Measurements from ENCODE around the gene E2F6. TPM values are rescaled to one million over a fixed set of nuclear protein-coding genes. Genes with fewer than 3 reads are reported as not detected.

The E2F6 gene
- total and polyA plus RNA-seq, 2 of the 4 experiments (the other 2 are of a cell fraction) = 8.2 to 10.9 TPM

DNA sequence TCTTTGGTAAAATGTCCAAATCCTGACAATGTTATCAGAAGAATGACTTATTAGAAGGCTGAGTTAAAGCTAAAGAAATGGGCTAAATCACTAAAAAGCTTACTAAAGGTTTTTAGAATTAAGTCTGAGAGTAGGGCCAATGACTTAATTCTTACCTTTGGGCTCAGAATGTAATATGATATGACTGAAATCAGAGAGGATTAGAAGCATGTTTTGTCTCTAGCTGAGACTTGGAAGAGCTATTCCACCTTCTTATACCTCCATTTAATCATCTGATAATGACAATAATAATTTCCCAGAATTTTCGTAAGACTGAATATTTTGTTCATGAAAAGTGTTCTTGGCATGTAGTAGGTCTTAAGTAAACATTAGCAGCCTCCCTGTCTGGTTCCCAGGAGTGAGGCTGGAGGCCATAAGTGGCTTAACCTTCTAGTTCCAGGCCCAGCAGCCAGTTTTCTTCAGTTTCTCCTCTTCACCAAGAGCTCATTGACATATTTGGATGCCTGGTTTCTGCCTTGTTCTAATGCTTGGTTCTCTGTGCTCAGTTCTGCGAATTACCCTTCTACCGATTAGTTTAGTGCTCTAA lies 25.5 kb upstream of the E2F6 start:
- in situ Hi-C loops (cut with MboI; ENCODE audit: low sequenced_read_pairs) (no loop called here), intact Hi-C loops (cut with micrococcal nuclease) (no loop called here), dilution Hi-C loops (cut with HindIII; ENCODE audit: low sequenced_read_pairs, unreplicated experiment) (no loop called here)
- Histone ChIP-seq H3K9me3 (ENCODE audit: control insufficient read depth, insufficient read depth, low read length) (no peaks in the 10 kb centered on the region), H3K4me2 (ENCODE audit: low read depth, low read length) (no peak overlapping the region), H4K8ac (ENCODE audit: low read depth in 2 of 2, low read length in 2 of 2) (no peak overlapping the region), H3K79me1 (ENCODE audit: low read depth in 1 of 2, low read length in 2 of 2) (no peaks in the 10 kb centered on the region), H2BK5ac (ENCODE audit: low read depth, low read length, poor library complexity, severe bottlenecking) (no peak overlapping the region), H3K27me3 (ENCODE audit: control insufficient read depth, insufficient read depth, low read length) (peaks cover 54% of the 10 kb centered on the region), H3K23ac (ENCODE audit: low read depth, low read length) (no peak overlapping the region), H3K4ac (ENCODE audit: low read depth, low read length) (no peak overlapping the region), H3K9me1 (ENCODE audit: insufficient read depth, low read length) (no peaks in the 10 kb centered on the region), H3K56ac (ENCODE audit: extremely low read depth, insufficient read depth, low read length) (no peak overlapping the region), H2AK5ac (ENCODE audit: low read depth, low read length) (no peak overlapping the region), H2BK20ac (ENCODE audit: low read depth, low read length) (no peak overlapping the region), H4K5ac (ENCODE audit: low read depth, low read length) (no peak overlapping the region), H2AFZ (replicated peaks; ENCODE audit: low read length, poor library complexity) (no peak overlapping the region), H4K20me1 (ENCODE audit: insufficient read depth, low read length) (no peaks in the 10 kb centered on the region), H3K14ac (replicated peaks; ENCODE audit: low read depth, low read length) (no peak overlapping the region), H3K4me1 (ENCODE audit: control insufficient read depth, insufficient read depth, low read length) (no peaks in the 10 kb centered on the region), H2AK9ac (replicated peaks; ENCODE audit: low read depth, low read length, poor library complexity) (no peak overlapping the region), H3K18ac (ENCODE audit: low read depth, low read length) (no peak overlapping the region), H2BK120ac (ENCODE audit: low read depth, low read length) (no peak overlapping the region), H2BK15ac (ENCODE audit: low read depth, low read length) (no peak overlapping the region), H4K91ac (ENCODE audit: insufficient read depth, low read depth, low read length) (no peak overlapping the region), H3K9ac (ENCODE audit: low read depth, low read length) (no peak overlapping the region), H3K27ac (ENCODE audit: insufficient read depth, low read length) (no peak overlapping the region), H3K4me3 (ENCODE audit: insufficient read depth, low read depth, low read length) (no peak overlapping the region), H3K36me3 (ENCODE audit: control insufficient read depth, insufficient read depth, low read length) (no peaks in the 10 kb centered on the region)
- BruUV-seq (replicated peaks) = no TSS peak
- ATAC-seq (ENCODE audit: low read depth) (no peak), DNase-seq (no peak)
- CTCF ChIA-PET = no interaction called here
- no peak for TF ChIP-seq RCOR1 (IDR thresholded peaks at IDR 0.05; ENCODE audit: insufficient replicate concordance, low read length)
- TF ChIP-seq MAZ (IDR thresholded peaks at IDR 0.05; ENCODE audit: borderline replicate concordance, low read depth, low read length) = no peak
- TF ChIP-seq, protein P1, sequence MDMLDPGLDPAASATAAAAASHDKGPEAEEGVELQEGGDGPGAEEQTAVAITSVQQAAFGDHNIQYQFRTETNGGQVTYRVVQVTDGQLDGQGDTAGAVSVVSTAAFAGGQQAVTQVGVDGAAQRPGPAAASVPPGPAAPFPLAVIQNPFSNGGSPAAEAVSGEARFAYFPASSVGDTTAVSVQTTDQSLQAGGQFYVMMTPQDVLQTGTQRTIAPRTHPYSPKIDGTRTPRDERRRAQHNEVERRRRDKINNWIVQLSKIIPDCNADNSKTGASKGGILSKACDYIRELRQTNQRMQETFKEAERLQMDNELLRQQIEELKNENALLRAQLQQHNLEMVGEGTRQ (IDR thresholded peaks at IDR 0.05; ENCODE audit: low read depth, low read length) = no peak
- TF ChIP-seq BHLHE40 (IDR thresholded peaks at IDR 0.05; ENCODE audit: low read depth, low read length) = no peak
- WGBS, 2 experiments (ENCODE audit: extremely low coverage in 2 of 2, insufficient read length in 1 of 2) = 86% methylated on average over 2 of the region's 3 CpGs; no CpG with 5 or more reads in 1 of the 2 experiments
- POLR2A ChIA-PET (ENCODE audit: unreplicated experiment) = no interaction called here
